ENCODE results near the gene IGF2R. TPM values are rescaled to one million over a fixed set of nuclear protein-coding genes. Genes with fewer than 3 reads are reported as not detected.

IGF2R gene
- total RNA-seq, 2 donors from 2014 or later: 50.8 TPM

DNA sequence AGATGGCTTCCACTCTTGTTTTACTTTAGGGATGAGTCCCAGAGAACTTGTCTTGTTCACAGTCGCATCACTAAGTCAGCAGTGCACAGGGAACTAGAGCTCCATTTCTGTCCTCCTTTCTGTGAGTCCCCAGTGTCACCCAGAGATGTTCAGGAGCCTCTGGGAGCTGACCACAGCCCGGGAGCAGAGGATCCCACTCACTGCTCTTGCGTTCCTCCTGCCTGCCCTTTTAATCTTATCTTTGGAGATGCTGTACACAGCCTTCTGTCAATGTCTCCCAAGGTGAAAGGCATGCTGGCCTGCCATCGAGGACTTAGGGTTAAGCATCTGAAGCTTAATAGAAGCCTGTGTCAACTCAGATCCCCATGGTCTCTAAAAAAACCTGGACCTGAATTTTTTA, 71.2 kb downstream of the IGF2R start:
- intact Hi-C loops (cut with DNase I): no loop called here
- Histone ChIP-seq H3K36me3 (replicated peaks in 1 of 2; ENCODE audit: insufficient read depth in 1 of 2, low read depth in 2 of 2) (peaks cover 0 to 18% of the 10 kb centered on the region in 2 donors), H3K9me3 (no peaks in the 10 kb centered on the region), H3K27me3 (no peaks in the 10 kb centered on the region), H3K27ac (no peak overlapping the region), H3K4me1 (peaks cover 21% of the 10 kb centered on the region), H3K4me3 (no peak overlapping the region)
- no peak for DNase-seq
- WGBS, 2 donors: 87 to 89% methylated on average over 4 of the region's 4 CpGs
- no peak for ATAC-seq
- TF ChIP-seq POLR2A (IDR thresholded peaks at IDR 0.05) (no peak), CTCF (IDR thresholded peaks at IDR 0.05) (no peak)

DNA sequence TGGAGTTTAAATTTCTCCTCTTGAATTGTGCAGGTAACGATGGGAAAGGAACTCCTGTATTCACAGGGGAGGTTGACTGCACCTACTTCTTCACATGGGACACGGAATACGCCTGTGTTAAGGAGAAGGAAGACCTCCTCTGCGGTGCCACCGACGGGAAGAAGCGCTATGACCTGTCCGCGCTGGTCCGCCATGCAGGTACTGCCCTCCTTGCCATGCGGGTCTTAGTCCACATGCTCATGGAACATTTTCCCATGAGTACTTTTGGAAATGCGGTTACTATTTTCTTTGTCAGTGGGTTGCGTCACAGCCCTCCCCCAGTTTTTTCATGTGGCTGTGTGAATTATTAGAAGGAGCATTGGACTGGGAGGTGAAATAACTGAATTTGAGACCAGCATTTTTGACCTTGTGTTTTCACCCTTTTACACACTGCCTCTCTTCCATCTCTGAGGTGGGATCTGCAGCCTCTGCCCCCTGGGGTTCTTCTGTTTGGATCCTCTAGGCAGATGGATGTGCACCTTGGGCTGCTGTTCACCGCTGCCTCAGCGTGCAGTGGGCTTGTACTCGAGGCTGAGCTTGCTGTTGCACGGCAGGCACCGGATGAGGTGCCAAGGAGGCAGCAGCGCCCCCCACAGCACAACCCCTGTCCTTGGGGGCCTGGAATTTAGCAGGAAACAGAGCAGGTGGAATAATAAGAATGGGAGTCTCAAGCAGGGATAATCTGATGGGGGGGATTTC, 71.8 kb downstream of the IGF2R start:
- Histone ChIP-seq H3K4me3 (no peak overlapping the region), H3K4me1 (peaks cover 21% of the 10 kb centered on the region), H3K9me3 (no peaks in the 10 kb centered on the region), H3K27ac (no peak overlapping the region), H3K36me3 (replicated peaks in 1 of 2; ENCODE audit: insufficient read depth in 1 of 2, low read depth in 2 of 2) (peaks cover 0 to 18% of the 10 kb centered on the region in 2 donors), H3K27me3 (no peaks in the 10 kb centered on the region)
- TF ChIP-seq CTCF (IDR thresholded peaks at IDR 0.05) (no peak), POLR2A (IDR thresholded peaks at IDR 0.05) (no peak)
- 90 to 91% methylated on average over 19 of the region's 19 CpGs for WGBS, 2 donors
- intact Hi-C loops (cut with DNase I): no loop called here
- DNase-seq: no peak
- ATAC-seq: no peak

DNA sequence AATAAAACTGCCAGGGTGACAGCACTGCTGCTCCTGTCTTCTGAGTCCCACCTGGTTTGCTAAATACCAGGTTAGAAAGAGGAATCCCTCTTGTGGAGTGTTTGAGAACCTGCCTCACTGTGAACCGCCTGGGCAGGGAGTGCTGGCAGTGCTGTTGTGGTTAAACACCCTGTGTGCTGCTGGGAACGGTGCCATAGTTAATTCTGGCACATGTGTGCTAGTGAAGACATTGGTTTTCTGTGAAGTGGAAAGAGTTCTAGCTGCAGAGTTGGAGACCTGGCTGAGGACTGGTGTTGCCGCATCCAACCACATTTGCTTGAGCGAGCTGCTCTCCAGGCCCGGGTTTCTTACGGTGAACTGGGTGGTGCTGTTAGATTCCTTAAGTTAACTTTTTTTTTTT, 72.7 kb downstream of the IGF2R start:
- DNase-seq (peak; percentile 60 to 94 (median 84)), ATAC-seq (peak; percentile 73)
- Histone ChIP-seq H3K9me3 (no peaks in the 10 kb centered on the region), H3K4me3 (no peak overlapping the region), H3K27me3 (no peaks in the 10 kb centered on the region), H3K36me3 (replicated peaks in 1 of 2; ENCODE audit: insufficient read depth in 1 of 2, low read depth in 2 of 2) (peaks cover 0 to 19% of the 10 kb centered on the region in 2 donors), H3K27ac (peak overlapping the region in 1 of 4 donors; percentile 28), H3K4me1 (peaks cover 21% of the 10 kb centered on the region)
- 63 to 64% methylated on average over 6 of the region's 6 CpGs for WGBS, 2 donors
- intact Hi-C loops (cut with DNase I): no loop called here
- TF ChIP-seq POLR2A (IDR thresholded peaks at IDR 0.05) (no peak), CTCF (IDR thresholded peaks at IDR 0.05) (peak in 4 of 7 experiments; percentile 35 to 76 (median 54))

DNA sequence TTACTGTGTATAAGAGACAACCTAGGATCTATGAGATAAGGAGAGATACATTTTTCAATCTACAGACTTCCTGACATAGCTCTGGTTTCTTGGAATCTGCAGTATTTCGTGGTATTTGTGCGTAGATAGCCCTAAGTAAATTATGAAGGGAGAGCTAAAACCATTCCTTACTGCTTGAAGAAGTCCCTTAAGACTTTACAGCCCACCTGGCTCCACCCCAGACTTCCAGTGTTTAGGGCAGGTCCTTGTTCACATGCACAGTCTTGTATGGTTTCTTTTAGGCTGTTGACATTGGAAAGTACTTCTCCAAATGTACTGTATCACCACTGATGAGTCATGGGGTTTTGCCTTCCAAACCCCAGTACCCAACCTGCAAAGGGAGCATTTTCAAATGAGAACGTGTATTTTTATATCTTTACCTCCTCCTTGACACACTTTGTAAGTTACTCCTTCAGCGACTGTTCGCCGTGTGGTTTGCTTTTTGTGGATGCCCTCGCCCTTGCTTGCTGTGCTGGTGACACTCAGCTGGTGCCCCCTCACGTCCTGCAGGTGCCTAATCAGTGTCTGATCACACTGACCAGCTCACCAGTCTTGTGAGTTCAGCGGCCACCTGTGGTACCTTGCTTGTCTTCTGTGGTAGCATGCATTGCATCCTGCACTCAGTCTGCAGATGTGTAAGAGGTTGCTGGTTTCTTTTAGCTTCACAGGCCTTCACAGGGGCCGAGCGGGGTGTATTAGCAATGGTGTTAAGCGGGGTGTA, 73.3 kb downstream of the IGF2R start:
- no peaks in the 10 kb centered on the region for H3K9me3 ChIP-seq
- H3K4me3 ChIP-seq: no peak overlapping the region
- WGBS, 2 donors: 87 to 89% methylated on average over 12 of the region's 12 CpGs
- peaks cover 3 to 22% of the 10 kb centered on the region in 2 donors for H3K36me3 ChIP-seq (replicated peaks in 1 of 2; ENCODE audit: insufficient read depth in 1 of 2, low read depth in 2 of 2)
- no peak for ATAC-seq
- no peak for DNase-seq
- TF ChIP-seq POLR2A (IDR thresholded peaks at IDR 0.05) (no peak), CTCF (IDR thresholded peaks at IDR 0.05) (no peak)
- intact Hi-C loops (cut with DNase I): no loop called here
- H3K27ac ChIP-seq: peak overlapping the region; percentile 5 to 45 (median 20)
- no peaks in the 10 kb centered on the region for H3K27me3 ChIP-seq
- peaks cover 21% of the 10 kb centered on the region for H3K4me1 ChIP-seq
